HL-60/S4 treated with phorbol 12-myristate 13-acetate at 8.2 ng/mL for 4 days and 3 days (cell line): ENCODE measurements around the gene NCOA1.

Experiments
- in situ Hi-C: fragments of 300-500 bp; cut with MboI; formaldehyde crosslinking; loops from 2 replicates; pipeline ENCODE4 v1.15.0; 2022; ENCODE audit warnings: low sequenced_read_pairs

The NCOA1 gene

DNA sequence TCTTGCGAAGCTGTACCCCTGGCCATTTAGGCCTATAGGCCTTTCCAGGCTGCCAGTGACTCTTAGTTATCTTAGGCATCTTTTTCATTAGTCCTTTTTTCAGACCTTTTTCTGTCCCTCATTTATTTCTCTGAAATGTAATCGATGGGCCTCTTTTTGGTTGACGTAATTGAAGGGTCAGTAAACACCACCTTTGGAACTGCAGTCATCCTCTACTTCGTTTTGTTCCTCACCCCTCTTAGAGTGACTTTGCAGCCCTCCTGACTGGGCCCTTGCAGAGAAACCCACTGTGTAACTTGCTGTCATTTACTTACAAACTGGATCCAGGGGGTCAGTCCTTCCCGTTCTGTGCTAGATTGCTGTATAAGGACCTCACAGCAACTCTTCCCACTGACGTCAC lies 325.4 kb downstream of the NCOA1 start:
- in situ Hi-C loops = no loop called here

- in situ Hi-C loops = no loop called here
Measured at GRCh38 chr2:24816884-24817283, 325.8 kb downstream of the NCOA1 start.

DNA sequence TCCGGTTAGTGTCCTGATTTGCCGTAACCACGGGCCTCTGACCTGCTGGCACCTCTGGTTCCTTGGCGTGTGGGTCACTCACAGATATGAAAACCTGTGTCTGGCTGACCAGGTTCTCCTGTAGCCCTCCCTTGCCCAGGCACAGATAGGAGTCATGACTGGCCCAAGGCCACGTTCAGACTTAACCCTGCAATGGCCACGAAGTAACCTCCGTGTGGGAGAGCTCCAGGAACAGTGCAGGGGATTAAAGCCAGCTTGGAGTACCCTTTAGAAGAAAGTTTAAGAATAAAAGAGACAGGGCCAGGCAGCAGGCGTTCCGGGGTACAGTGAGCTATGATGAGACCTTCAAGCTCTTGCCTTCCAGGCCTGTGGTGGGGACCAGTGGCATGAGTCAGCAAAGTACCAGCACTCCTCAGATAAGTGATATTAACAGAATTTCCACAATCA lies 327.7 kb downstream of the NCOA1 start:
- in situ Hi-C loops = no loop called here

DNA sequence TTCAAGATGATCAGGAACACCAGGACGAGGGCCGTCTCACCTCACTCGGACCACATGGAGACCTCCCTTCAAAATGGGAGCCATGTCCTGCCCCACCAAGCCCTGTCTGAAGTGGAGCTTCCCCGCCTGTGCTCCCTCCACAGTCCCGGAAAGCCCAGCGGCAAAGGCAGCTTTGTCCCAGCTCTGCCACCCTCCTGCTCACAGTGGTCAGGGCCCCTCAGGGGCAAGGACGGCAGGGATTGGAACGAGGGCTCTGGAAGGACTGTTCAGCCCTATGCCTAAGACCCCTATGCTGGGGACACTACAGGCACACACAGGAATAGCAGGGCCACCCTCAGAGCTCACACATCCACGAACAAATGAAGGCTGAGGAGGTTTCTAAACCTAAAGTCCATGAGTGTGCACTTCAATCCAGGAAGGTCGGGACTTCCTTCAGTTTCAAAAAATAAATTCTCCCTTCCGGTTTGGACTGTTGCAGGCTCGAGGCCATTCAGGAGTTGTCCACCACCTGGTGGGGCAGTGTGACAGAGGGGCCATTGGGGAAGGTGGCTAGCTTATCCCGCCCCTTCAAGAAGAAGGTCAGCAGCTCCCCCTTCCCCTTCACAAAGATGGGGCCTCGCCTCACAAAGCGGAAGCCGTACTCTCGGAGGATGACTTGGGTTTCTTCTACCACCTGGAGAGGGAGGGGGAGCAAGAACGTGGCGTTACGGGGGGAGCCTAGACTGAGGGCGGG lies 328.6 kb downstream of the NCOA1 start:
- in situ Hi-C loops = loop anchor here (10.0 kb wide), 1 partner anchor 415 kb away; no protein-coding TSS in a partner anchor

- in situ Hi-C loops = loop anchor here (10.0 kb wide), 1 partner anchor 415 kb away; no protein-coding TSS in a partner anchor
Measured at GRCh38 chr2:24820175-24820513, 329.1 kb downstream of the NCOA1 start.
